TTC549 (cell line): ENCODE measurements around the gene DNAH8.

ENCODE experiments used
- FAIRE-seq: peaks from 2 replicates; lab custom pipeline; 2012; peaks lifted over from hg19 to GRCh38; lab: Jason Lieb, UNC

The DNAH8 gene, protein sequence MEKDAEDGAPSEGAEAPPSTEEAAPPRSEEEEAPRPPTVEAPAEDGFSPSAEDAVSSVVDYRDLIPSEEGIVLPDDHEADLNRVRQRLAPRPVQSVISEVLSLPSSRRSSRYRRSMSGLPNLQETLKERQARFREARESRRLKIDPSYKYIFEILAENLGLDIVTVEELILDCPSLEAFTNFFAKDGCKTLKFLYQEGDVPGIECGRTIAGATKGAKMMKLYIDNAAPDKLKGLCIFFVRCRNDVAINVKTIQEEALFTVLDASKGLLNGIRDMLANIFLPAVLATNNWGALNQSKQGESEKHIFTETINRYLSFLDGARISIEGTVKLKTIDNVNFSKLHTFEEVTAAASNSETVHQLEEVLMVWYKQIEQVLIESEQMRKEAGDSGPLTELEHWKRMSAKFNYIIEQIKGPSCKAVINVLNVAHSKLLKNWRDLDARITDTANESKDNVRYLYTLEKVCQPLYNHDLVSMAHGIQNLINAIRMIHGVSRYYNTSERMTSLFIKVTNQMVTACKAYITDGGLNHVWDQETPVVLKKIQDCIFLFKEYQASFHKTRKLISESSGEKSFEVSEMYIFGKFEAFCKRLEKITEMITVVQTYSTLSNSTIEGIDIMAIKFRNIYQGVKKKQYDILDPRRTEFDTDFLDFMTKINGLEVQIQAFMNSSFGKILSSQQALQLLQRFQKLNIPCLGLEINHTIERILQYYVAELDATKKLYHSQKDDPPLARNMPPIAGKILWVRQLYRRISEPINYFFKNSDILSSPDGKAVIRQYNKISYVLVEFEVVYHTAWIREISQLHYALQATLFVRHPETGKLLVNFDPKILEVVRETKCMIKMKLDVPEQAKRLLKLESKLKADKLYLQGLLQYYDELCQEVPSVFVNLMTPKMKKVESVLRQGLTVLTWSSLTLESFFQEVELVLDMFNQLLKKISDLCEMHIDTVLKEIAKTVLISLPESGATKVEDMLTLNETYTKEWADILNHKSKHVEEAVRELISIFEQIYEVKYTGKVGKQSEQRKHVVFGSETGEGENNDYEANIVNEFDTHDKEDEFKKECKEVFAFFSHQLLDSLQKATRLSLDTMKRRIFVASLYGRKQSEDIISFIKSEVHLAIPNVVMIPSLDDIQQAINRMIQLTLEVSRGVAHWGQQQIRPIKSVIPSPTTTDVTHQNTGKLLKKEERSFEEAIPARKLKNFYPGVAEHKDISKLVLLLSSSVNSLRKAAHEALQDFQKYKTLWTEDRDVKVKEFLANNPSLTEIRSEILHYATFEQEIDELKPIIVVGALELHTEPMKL (N-terminal part only)

DNA sequence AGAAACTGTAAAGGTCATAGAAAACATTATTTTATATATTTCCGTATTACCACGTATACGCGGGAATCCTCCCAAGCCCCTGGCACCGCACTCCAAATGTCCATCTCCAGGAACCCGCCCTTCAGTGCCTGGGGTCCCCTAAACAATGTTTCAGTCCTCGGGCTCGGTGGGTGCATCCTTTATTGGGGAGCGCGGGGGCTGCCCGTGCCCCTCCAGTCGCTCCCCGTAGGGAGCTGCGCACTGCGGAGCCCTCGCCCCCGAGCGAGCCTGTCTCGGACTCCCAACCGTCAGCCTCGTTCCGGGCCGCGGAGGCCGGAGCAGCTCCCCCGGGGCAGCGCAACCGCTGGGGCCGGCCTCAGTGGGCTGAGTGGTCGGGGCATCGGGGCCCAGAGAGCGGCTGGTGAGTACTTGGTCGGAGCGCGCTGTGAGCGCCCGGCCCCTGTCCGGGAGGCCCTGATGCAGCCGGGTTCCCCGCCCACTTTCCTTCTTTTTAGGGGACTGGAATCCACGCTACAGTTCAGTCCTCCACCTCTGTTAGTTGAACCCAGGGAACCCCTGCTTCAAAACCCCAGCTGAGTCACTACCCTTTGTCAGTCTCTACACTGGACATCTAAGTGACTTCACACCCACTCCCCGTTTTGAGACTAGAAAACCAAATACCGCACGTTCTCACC is at the start of gene DNAH8:
Gene DNAH8 (plus strand): TSS at position 296 of the 674 bp plus-strand sequence. CDS start 7,499 bp downstream, outside the sequence.
- FAIRE-seq = no peak

DNA sequence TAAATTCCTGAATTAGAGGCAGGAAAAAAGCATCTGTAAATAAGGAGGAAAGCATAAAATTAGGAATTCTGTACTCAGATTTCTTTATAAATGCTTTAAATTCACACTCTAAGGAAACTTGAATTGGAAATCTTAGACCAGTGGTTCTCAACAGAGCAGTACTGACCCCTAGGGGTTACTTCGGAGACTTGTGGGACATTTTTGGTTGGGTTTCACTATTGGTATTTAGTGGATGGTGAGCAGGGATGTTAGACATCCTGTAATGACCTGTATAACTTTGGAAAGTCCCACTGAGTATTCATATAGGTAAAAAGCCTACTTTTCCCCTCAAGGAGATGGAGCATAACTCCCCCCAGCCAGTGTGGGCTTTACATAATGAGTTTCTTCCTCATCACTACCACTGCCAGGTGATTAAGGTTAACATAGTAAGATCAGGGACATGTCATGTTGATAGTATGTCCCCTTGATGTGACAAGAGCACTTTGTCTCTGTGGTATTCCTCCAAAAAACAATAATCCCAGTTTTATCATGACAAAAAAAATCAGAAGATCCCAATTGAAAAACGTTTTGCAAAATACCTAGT is 43.1 kb upstream of the DNAH8 start:
- peak; percentile 88 for FAIRE-seq

DNA sequence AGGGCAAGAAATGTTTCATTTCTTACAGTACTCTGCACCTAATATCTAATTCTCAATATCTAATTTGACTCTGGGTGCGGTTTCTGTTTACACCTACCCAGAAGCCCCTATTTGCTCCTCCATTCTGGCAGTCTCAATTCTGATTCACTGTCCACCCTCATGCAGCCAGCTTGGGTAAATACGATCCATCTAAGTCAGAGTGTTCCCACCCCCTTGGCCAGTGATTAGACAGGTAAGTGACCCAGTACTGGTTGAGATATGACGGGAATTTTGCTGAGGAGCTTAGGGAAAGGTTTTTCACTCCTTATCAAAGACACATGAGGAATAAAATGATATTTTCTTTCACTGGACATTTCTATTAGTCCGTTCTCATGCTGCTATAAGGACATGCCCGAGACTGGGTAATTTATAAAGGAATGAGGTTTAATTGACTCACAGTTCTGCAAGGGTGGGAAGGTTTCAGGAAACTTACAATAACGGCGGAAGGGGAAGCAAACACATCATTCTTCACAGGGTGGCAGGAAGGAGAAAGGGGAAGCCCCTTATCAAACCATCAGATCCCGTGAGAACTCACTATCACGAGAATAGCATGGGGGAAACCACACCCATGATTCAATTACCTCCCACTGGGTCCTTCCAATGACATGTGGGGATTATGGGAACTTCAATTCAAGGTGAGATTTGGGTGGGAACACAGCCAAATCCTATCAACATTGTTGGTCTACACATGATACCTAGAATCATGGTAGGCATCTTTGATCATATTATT is 41.5 kb upstream of the DNAH8 start:
- no peak for FAIRE-seq

DNA sequence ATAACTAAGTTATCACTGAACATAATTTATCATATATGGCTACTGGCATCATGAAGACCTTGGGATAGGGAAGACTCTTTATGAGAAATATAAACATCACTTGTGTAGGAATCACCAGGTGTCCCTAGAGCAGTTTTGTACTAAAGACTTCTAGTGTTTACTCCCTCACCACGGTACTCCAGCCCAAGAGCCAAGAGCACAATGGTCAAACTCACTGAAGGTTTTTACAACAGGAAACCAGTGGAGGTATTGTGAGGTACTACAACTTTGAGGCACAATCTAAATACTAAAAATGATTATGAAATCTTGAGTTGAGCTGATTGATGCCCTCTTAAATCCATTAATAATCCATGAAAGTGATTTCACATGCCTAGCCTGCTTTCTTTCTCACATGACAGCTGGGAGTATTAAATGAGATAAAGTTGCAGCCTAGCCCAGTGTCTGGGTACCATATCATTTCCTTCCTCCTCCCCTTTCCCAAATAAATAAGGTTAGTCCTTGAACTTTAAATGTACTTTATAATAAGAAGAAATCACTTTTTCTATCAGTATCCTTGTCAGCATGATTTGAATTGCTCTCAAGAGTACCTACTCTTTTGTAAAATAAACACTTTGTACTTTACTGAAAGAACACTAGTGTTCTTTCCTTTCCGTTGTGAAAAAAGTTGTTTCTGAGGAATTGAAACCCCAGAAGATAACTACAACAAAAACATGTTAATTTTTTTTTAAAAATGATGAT is 38.7 kb upstream of the DNAH8 start:
- FAIRE-seq = no peak

DNA sequence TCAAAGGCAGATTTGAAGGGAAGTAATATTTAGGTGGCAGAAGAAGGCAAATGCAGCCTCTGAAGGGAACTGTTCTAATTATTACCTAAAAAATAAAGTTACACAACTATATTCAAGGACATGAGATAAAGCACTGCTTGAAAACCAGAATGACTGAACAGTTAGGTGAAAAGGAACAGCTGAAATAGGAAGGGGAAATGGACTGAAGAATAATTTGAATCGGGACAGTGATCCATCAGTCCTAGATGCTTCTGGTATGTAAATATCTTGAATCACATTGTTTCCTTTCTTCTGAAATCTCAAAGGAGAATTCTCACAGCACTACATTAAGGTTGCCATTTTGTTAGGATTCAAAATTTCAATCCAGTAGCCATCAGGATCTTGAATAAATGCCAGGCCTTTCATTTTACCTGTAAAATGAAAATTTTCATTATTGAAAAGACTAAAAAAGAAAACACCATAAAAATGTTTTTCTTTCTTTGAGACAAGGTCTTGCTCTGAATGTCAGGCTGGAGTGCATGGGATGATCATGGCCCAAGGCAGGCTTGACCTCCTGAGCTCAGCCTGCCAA is 38.1 kb upstream of the DNAH8 start:
- FAIRE-seq = no peak

DNA sequence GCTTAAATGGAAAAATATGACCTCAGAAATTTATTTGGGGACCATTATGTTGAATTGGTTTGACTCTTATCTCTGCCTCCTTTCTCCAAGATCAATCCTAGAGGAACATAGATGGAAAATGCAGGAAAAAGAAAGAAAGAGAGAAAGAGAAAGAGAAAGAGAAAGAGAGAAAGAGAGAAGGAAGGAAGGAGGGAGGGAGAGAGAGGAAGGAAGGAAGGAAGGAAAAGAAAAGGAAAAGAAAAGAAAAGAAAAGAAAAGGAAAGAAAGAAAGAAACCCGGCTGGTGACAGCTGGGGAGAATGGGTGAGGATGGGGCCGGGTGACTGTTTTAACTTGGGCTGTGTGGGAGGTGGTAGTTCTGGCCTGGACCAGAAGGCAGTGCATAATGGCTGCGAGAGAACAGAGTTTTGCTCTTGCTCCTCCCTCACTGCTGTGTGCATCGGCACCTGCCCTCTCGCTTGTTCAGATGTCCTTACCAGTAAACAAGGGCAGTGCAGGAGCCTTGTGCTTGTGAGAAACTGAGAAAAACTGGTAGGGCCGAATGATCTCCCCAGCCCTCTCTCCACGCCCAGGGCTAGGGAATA is 36.8 kb upstream of the DNAH8 start:
- no peak for FAIRE-seq

DNA sequence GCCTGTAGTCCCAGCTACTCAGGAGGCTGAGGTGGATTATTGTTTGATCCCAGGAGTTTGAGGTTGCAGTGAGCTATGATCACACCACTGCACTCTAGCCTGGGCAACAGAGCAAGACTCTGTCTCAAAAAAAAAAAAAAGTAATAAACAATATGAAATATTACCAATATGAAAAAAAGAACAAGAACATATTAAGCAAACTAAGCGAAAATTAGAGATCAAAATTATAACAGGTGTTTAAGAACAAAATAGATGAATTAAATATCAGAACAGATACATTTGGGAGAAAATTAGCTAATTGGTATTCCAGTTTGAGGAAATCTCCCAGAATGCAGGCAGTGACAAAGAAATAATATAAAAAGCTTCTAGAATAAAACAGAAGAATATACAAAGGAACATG is 35.4 kb upstream of the DNAH8 start:
- FAIRE-seq = no peak

DNA sequence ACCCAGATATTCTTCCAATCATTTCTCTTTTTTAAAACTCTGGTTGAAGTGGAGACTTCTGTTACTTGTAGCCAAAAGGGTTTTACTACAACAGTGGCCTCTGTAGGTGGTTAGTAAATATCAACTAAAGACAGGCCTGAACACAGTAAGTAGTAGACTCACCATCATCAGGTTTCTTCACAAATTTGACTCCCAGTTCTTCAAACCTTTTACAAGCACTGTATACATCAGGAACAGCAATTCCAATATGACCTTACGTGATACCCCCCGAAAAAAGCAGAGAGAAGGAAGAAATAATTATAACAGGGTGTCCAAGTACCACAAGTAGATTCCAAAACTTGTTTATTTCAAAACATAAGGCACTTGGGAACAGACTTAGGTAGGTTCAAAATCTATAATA is 33.3 kb upstream of the DNAH8 start:
- FAIRE-seq = no peak

DNA sequence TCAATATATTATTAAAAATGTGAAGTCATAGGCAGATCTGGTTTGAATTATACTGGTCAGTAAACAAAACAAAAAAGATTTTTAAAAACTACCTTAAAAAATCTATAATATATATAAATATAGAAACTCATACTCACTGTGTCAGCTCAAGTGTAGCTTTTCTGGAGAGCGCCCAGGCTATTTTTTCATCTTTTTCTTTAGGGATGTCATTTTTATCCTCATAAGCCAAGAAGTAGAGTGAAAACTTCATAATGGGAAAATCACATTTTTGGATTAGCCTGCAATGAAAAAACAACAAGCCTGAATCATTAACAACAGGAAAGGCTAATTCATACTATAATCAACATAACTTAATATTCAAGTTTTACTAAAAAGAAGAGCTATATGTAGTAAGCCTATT is 30.9 kb upstream of the DNAH8 start:
- FAIRE-seq = no peak

DNA sequence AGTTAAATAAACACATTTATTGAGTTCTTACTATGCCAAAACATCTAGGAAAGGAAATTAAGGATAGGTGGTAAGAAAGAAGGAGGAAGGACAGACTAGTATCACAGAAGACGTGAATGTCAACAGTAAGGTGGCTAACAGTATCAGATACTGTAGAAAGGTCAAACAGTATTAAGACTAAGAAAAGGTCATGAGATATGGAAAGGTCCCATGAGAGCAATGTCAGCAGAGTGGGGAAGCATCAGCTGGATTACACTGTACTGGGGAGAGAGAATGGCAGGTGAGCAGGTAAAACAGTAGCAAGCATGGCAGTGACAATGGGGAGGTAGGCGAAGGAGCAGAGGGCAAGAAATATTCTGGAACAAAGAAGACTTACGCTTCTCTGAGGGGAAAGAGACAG is 30.2 kb upstream of the DNAH8 start:
- FAIRE-seq = no peak

DNA sequence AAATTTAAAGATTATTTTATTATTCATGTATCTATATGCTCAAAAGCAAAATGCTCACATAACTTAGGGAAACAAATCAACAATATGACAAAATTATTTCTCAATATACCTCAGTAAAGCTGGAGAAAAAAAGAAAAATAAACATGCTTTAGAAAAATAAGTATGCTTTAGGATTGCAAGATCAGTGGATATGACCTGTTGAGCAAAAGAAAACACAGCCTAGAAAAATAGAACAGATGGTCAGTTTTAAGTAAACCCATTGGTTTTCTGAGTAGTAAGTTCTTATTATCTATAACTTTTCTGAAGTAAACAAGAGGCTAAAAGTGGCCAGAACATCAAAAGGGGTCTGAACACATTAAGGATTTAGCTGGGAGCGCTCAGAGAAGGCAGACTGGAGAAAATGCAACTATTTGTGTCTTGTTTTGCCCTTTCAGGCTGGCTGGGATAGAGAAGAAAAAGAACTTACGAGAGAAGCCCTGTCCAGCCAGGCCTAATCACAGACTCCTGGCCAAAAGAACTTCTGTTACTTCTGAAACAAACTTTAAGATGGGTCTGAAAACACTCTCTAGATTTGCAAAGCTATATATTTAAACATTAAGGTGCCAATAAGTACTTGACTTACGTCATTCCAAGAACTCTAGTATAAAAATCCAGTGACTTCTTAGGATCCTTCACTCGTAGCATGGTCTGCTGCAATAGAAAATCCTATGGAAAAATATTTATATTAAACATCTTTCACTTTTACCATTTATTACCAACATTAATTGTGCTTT is 28.7 kb upstream of the DNAH8 start:
- FAIRE-seq = no peak

DNA sequence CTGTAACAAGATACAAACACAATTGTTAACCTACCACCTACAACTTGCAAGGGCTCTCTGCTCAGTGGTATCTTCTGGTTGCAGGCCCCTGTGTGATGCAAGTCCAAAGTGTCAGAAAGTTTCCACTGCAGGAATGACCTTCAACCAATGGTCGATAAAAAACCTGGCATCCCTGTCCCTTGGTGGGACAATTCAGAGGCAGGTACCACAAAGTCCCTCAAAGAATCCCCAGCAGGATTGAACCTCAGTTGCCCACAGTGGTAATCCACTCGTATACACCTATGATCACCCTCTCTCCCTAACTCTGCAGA is 28.1 kb upstream of the DNAH8 start:
- FAIRE-seq = no peak

DNA sequence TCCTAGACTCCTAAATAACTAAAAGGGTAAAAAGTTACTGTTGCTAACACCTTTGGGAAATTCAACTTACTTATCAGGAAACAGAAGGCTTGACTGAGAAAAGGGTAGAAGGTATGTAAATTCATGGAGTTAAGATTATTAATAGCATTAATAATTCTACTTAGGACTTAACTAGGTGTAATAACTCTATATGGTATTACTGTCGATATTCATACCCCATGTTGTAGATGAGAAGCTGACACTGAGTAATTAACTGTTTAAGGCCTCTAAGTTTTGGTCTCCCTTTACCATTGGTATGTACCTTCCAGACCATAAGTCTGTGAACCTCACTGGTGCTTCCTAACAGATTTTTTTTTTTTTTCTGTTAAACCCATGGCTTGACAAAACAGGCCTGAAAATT is 27.6 kb upstream of the DNAH8 start:
- FAIRE-seq = no peak

DNA sequence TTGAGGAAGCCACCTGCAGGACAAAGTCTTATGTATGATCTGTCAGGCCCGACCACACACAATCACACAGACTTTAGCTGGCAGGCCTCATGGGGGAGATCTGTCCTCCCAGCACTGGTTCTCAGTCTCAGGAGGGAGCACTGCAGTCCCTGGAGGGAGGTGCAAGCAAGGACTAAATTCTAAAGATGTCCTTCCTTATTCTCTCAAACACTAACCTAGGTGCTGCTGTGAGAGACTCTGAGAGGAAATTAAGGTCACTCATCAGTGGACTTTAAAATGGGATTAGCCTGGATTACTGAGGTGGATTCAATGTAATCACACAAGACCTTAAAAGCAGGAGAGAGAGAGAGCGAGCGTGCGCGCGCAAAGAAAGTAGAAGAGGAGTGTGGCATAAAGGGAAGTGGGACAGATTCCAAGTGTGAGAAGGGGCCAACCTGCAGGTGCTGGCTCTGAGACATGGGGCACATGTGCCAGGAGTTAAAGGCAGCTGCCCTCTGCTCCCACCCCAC is 26.5 kb upstream of the DNAH8 start:
- FAIRE-seq = no peak

DNA sequence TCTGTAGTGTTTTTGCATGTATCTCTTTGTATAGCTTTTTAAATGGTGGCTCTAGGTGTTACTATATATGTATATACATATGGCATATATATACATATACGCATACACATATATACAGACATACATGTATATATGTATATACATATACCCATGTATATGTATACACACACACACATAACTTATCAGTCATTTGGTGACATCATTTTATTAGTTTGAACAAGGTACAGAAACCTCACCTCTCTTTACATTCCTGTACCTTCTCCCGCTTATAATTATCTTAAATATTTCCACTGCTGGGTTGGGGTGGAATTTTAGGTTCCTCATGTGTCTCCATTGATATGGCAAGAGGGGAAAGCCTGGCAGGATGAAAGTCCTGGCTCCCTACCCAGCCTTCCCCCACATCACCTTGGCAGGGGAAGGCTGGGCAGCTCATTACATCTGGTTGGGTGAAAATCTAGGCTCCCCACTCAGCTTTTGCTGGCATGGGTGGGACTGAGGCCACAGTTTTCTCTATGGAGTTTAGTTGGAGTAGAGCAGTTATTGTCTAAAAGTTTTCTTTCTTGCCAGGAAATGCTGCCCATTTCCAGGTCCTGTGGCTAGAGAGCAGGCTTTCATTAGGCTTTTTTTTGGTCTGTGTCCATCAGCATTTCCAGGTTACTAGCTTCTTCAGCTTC is 19.7 kb upstream of the DNAH8 start:
- no peak for FAIRE-seq

DNA sequence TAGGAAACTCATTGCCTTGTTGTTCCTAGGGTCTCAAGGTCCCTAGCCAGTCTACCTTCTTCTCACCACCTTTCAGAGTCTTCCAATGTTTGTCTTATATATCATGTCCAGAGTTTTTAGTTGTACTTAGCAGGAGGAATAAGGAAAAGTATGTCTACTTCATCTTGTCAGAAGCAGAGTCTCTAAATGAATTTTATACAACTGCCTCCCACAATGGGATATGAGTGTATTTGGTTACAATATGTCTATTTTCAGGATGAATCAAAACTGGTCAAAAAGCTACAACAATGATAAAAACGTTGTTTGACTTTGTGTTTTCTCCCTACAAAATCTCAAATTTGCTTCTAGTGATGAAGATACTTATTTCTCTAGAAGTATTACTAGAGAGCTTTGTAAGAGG is 19.2 kb upstream of the DNAH8 start:
- FAIRE-seq = no peak

DNA sequence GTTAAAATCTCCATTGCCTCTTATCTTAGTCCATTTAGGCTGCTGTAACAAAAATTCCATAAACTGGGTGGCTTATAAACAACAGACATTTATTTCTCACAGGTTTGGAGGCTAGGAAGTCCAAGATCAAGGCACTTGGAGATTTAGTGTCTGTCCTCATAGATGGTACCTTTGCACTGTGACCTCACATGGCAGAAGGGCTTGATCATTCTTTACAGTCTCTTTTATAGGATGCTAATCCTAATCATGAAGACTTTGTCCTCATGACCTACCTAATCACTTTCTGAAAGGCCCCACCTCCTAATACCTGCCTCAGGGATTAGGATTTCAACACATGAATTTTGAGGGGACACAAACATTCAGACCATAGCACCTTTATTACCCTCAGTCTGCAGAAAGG is 18.8 kb upstream of the DNAH8 start:
- FAIRE-seq = no peak

DNA sequence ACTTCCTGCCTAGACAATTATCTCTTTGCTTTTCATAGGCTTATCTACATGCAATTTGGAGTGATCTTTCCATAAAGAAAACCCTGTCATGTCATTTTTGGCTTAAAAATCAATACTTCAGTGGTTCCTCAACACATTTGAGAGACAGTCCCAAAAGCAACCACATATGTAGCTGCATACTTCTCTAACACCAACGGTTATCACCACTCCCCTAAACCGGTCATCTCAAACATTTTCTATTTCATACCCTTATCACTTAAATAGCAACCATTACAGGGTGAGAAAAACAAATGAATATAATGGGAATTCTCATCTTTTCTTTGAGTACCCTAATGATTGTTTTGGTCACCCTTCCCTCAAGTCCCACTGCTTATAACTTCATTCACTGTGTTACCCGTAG is 17.3 kb upstream of the DNAH8 start:
- no peak for FAIRE-seq
